ENCODE results near the gene OTOGL. TPM values are rescaled to one million over a fixed set of nuclear protein-coding genes. Genes with fewer than 3 reads are reported as not detected.

OTOGL gene
- polyA plus RNA-seq, 1 of the 3 experiments (the other 2 are of a cell fraction): 0.61 TPM

- Histone ChIP-seq H3K79me2 (ENCODE audit: insufficient read depth) (no peaks in the 10 kb centered on the region), H3K27me3 (ENCODE audit: insufficient read depth) (peaks cover 5% of the 10 kb centered on the region; the same call in 1 of the 2 replicates), H3K27ac (ENCODE audit: low read depth in 2 of 2, low read length in 1 of 2) (no peak overlapping the region), H3K4me1 (ENCODE audit: control insufficient read depth in 1 of 2, insufficient read depth in 2 of 2, low read depth in 1 of 2, low read length in 1 of 2) (no peaks in the 10 kb centered on the region), H3K9me2 (no peaks in the 10 kb centered on the region), H3K9me3 (no peaks in the 10 kb centered on the region), H4K20me1 (ENCODE audit: insufficient read depth) (no peaks in the 10 kb centered on the region), H2AFZ (ENCODE audit: low read depth) (0 out of 2 replicates have a peak overlapping the region, but pooled peaks have one; percentile 37), H3F3A (replicated peaks; ENCODE audit: insufficient read depth) (no peaks in the 10 kb centered on the region), H3K9ac (no peak overlapping the region), H3K4me3 (ENCODE audit: low read depth in 2 of 2, low read length in 1 of 2) (no peak overlapping the region), H3K36me3 (replicated peaks in 1 of 2; ENCODE audit: control insufficient read depth in 1 of 2, insufficient read depth in 2 of 2, low read length in 1 of 2) (no peaks in the 10 kb centered on the region), H3K4me2 (no peak overlapping the region)
- 8% methylated on average over 2 of the region's 2 CpGs for WGBS (ENCODE audit: low lambda C conversion rate)
- DNase-seq: no peak
- CTCF ChIA-PET: interaction anchor here (0.6 to 2.2 kb wide), 3 partner anchors 12 to 45 kb away, joined by 3 to 9 read pairs (median 3); no protein-coding TSS in a partner anchor
- TF ChIP-seq TAF1 (IDR thresholded peaks at IDR 0.05; ENCODE audit: borderline replicate concordance, low read depth, low read length) (no peak), FOXM1 (IDR thresholded peaks at IDR 0.05; ENCODE audit: low read depth) (no peak), REST (IDR thresholded peaks at IDR 0.05; ENCODE audit: low read depth, low read length) (no peak), GATA2 (CRISPR knock-in tag; IDR thresholded peaks at IDR 0.05) (no peak)
- POLR2A ChIA-PET: no interaction called here
These were observed 158.6 kb downstream of the OTOGL start for GRCh38 chr12:80257920-80258319.

GRCh38 chr12:80260269-80260668 is 160.9 kb downstream of the OTOGL start:
- Histone ChIP-seq H3K9ac (no peak overlapping the region), H3K4me1 (ENCODE audit: control insufficient read depth in 1 of 2, insufficient read depth in 2 of 2, low read depth in 1 of 2, low read length in 1 of 2) (no peaks in the 10 kb centered on the region), H2AFZ (ENCODE audit: low read depth) (no peak overlapping the region), H3K9me2 (no peaks in the 10 kb centered on the region), H3K4me3 (ENCODE audit: low read depth in 2 of 2, low read length in 1 of 2) (no peak overlapping the region), H4K20me1 (ENCODE audit: insufficient read depth) (no peaks in the 10 kb centered on the region), H3K79me2 (ENCODE audit: insufficient read depth) (no peaks in the 10 kb centered on the region), H3F3A (replicated peaks; ENCODE audit: insufficient read depth) (peaks cover 5% of the 10 kb centered on the region), H3K27ac (ENCODE audit: low read depth in 2 of 2, low read length in 1 of 2) (no peak overlapping the region), H3K27me3 (ENCODE audit: insufficient read depth) (peaks cover 5% of the 10 kb centered on the region; the same call in 1 of the 2 replicates), H3K9me3 (no peaks in the 10 kb centered on the region), H3K4me2 (no peak overlapping the region), H3K36me3 (replicated peaks in 1 of 2; ENCODE audit: control insufficient read depth in 1 of 2, insufficient read depth in 2 of 2, low read length in 1 of 2) (no peaks in the 10 kb centered on the region)
- TF ChIP-seq TEAD4 (IDR thresholded peaks at IDR 0.05; ENCODE audit: borderline replicate concordance, insufficient read depth) (no peak), GATA2 (CRISPR knock-in tag; IDR thresholded peaks at IDR 0.05) (no peak), GABPA (IDR thresholded peaks at IDR 0.05; ENCODE audit: low read depth) (no peak), SMC3 (IDR thresholded peaks at IDR 0.05; ENCODE audit: low read depth, low read length) (no peak), YY1 (IDR thresholded peaks at IDR 0.05; ENCODE audit: low read depth) (no peak)
- ChIA-PET CTCF (interaction anchor here (2.0 kb wide), 1 partner anchor 10 kb away, joined by 8 read pairs; no protein-coding TSS in a partner anchor), POLR2A (no interaction called here)
- 16% methylated on average over 4 of the region's 4 CpGs for WGBS (ENCODE audit: low lambda C conversion rate)
- DNase-seq: no peak
